Measurements from ENCODE around the gene SDC3. TPM values are rescaled to one million over a fixed set of nuclear protein-coding genes. Genes with fewer than 3 reads are reported as not detected.
"Not testable (repeated sequence)": the region's sequence is repeated elsewhere in the genome, so short reads cannot be mapped to it uniquely, and the experiment has no call there.

SDC3 gene, protein sequence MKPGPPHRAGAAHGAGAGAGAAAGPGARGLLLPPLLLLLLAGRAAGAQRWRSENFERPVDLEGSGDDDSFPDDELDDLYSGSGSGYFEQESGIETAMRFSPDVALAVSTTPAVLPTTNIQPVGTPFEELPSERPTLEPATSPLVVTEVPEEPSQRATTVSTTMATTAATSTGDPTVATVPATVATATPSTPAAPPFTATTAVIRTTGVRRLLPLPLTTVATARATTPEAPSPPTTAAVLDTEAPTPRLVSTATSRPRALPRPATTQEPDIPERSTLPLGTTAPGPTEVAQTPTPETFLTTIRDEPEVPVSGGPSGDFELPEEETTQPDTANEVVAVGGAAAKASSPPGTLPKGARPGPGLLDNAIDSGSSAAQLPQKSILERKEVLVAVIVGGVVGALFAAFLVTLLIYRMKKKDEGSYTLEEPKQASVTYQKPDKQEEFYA
- 33.0 and 39.8 TPM in 2 replicates for total RNA-seq (2014; rRNA removed)
- 45.9 TPM for polyA plus RNA-seq (2012)

DNA sequence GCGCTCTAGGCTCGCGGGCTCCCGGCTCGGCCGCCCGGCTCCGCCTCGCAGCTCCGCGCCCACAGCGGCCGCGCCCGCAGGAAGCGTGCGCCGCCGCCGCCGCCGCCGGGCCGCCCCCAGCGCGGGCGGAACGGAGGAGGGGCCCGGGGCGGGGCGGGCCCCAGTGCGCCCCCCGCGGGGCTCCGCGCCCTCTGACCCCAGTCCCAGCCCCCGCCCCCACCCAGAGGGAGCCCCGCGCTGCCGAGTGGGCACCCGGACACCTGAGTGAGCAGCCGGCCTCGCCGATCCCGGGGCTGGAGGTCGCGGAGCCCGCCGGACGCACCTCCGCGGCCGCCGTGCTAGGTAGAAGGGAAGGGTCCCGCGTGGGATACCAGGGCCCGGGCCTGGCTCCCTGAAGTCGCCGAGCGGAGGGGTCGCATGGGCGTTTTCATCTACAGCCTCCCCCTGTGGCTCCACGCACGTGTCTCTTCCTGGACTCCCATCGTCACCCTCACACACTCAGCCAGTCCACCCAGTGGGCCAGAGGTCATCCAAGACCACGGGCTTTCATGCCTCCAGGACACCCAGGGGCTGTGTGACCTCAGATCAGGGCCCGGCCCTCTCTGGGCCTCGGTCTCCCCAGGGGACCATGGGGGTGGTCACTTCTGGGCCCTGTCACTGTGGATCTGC, at the start of gene SDC3:
Gene SDC3, minus strand, starts transcription at position 63 of the 669 bp plus-strand sequence. CDS start 172 bp downstream, outside the sequence.
- DNase-seq (ENCODE audit: low read depth): no peak

DNA sequence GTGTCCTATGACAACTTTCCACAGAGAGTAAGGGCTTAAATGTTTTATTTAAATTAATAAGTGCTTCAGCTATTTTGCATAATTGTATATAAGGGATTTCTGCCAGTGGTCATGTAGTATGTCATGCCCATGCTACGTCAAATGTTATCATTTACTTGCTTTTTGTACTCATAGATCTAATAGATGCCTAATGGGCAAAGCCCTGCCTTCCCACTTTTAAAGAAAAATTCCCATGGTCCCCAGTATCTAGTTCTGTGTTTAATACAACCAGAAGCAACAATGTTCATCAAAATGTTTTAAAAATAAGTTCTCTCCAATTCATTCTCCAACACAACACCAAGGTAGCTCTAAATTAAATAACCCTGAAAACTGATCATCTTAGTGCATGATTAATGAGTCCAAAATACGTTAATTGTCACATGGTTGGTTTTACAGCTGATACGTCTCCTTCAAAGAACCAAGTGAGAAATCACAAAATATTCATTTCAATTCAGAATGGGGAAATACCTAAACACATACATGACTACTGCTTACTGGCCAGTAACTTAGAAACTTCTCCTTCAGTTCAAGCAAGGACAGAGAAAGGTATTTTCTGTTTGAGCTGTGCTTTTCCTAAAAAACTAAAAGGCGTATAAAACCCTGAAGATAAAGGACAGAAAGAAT, 49.1 kb upstream of the SDC3 start:
- no peak for DNase-seq (ENCODE audit: low read depth)

DNA sequence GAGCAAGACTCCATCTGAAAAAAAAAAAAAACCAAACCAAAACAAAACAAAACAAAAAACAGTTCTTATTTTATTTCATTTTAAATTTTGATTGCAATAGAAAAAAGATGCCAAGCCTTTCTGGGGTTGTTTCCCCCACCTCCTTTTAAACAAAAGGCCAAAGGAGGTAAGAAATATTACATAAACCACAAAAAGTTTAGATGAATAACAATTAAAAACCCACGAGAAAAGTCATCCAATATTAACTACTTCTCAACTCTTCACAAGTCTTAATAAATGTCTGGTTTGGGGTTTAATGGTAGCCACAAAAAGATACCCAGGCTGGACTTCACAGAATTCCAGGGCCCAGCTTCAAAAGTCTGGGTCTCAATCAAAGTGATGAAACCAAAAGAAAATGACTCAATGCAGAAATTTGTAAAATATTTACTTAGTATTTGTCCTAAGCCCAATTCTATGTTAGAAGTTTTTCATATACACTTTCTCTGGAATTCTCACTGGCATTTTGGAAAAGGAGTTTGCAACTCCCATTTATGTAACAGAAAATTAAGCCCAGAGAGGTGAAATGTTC, 47.0 kb upstream of the SDC3 start:
- peak; percentile 40 for DNase-seq (ENCODE audit: low read depth)

DNA sequence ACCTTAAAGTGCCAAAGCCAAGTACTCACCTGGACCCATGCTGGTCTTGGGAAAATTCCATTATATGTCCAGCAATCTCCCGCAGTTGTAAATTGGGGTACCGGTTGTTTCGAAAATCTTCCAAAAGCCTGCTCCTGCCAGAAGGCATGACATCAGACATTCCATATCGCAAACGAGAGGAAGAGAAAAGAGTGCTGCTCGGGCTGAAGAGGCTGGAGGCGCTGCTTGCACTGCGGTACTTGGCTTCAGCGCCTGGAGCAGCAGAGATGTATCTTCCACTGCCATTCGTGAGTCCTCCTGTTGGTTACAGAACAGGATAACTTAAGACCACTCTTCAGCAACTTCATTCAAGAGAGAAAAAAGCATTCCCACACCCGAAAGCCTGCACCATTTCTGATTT, 45.1 kb upstream of the SDC3 start:
- no peak for DNase-seq (ENCODE audit: low read depth)

DNA sequence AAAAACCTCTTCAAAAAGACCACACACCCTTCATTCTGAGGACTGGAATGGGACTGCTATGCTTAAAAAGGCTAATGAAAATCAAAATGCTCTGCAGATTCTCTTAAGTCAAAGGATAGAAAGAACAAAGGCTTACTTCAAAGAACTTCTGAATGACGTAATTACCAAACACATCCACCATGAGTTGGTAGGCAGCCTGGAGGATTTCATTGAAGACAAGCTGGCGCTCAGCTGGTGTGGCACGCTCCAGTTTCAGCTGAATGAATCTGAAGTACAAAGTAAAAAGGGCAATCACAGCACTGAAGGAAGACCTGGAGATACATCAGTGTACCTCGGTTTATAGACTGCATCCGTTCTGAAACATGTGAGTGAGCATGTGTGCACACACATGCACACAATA, 43.5 kb upstream of the SDC3 start:
- DNase-seq (ENCODE audit: low read depth): no peak

DNA sequence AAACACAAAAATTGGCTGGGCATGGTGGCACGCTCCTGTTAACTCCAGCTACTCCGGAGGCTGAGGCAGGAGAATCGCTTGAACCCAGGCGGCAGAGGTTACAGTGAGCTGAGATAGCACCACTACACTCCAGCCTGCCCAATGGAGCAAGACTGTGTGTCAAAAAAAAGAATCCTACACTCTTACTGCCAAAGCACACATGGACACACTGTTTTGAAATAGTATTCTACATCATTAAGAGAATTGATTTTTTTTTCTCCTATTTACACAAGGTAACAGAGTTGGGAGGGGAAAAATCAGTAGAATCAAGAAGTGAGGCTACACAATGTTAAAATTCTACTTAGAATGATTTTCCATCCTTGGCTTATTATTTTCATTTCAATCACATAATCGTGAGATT, 42.1 kb upstream of the SDC3 start:
- DNase-seq (ENCODE audit: low read depth): no peak

DNA sequence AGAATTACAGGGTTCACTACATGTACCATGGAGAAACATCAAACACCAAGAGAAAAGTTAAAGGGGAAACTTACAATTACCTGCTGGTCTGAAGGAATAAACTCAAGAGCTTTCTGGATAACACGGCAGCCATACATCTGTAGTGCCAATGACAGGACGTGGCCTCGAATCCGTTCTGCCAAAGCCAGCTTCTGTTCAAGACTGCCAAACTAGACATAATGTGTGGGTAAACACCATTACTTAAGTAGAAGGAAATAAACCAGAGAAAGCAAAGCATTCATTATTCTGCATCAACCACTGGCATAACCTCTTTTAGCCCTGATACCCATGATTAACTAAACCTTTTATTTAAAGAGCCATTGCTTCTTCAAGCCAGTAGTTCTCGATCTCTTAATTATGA, 41.5 kb upstream of the SDC3 start:
- no peak for DNase-seq (ENCODE audit: low read depth)

DNA sequence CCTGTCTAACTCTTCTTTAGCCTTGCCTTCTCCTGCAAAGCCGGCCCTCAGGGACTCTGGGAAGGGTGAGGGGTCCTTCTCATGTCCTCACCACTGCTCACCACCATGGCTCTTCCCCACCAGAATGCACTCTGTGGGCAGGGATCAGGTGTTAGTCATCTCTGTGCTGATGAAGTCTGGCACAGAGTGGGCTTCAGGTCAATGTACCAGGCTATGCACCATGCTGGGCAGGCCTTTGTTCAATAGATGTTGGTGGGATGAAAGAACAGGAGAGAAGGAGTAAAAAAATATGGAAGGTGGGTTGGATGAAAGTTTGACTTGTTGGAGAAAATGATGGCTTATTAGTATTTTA, 40.9 kb upstream of the SDC3 start:
- DNase-seq (ENCODE audit: low read depth): not testable (repeated sequence)

DNA sequence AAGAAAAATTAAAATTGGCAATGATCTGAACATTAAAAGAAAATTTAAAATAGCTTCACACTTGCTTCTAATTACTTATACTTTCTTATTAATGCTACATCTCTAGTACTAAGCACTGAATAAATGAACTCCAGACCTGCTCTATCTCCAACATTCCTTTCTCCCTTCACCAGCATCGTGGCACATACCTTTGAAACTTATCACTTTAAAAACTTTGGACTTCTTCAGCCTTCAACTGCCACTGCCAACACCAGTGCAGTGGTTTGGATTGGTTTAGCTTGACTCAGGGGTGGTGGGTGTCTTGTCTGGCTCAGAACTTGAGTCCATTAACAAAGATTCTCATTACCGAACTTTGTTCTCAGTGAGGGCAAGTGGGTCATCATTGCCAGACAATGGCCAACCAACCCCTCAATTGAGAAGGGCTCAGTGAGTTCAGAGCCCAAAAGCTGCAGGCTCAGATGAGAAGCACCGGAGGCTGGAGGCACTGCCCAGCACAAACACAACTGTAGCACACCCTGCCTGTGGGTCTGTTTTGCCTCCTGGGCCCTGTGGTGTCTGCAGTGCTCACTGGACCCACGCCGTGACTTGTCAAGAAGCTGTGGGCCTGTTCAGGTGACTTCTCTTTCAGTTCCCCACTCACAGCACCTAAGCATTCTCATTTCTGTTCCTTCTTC, 40.4 kb upstream of the SDC3 start:
- DNase-seq (ENCODE audit: low read depth): not testable (repeated sequence)

DNA sequence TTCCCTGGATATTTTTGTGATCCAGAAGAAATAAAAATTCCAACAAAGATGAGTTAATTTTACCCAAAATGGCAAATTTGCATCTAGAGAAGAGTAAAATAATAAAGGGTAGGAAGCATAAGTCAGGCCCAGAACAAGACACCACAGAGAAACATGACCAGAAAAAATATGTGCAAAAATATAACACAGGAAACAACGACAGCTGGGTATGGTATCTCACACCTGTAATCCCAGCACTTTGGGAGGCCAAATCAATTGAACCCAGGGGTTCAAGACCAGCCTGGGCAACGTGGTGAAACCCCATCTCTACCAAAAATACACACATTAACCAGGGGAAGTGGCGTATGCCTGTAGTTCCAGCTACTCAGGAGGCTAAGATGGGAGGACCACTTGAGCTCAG, 39.7 kb upstream of the SDC3 start:
- DNase-seq (ENCODE audit: low read depth): no peak

DNA sequence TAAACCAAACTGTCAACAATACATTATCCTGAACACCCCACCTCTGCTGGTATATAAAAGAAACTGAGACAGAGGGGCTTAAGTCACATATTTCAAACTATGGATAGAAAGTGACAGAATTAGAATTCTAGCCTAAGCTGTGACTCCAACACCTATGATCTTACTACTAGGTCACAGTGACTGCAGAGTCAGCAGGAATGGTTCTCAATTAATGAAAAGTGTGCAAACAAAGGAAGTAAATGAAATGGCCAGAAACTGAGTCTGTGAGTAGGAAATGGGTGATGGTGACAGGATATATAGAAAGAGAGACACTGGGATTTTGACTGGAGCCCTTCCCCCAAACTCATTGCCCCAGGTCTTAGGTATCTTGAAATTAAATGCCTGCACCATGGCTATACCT, 38.7 kb upstream of the SDC3 start:
- DNase-seq (ENCODE audit: low read depth): no peak

DNA sequence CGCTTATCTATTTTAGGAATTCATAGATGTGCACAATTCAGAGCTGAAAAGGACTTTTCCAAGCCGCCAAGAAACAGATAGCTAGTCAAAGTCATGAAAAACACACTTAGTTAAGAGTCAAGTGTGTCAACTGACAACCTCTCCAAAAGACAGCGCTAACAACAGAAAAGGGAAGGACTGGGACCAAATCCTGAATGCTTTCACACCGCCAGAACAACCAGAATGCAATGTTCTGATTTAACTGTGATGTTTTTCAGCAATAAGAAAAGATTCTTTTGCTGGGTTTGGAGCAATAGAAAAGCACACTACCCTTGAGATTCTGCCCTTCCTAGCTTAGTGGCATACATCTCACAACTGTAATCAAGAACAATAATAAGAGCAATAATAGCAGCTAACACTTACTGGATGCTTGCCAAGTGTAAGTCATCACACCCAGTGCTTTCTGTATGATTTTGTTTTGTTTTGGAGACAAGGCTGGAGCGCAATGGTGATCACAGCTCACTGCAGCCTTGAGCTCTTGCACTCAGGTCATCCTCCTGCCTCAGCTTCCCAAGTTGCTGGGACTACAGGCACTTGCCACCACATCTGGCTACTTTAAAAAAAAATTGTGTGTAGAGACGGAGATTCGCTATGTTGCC, 33.9 kb upstream of the SDC3 start:
- DNase-seq (ENCODE audit: low read depth): peak; percentile 18

DNA sequence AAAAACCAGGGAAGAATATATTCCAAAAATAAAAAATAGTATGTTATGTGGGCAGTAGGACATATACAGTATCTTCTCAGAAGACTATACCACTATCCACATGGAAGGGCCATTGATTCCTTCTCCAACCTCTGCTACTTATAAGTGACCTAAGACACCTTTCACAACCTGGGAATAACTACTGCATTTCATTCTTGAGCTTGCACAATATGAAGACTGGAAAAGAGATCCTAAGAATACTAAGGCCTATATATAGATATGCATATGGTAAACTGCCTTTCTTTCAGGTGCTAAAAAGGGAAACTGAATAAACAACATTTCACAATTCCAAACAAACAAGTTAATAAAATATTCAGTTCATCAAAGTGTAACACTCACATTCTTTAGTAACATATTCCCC, 32.0 kb upstream of the SDC3 start:
- DNase-seq (ENCODE audit: low read depth): no peak

DNA sequence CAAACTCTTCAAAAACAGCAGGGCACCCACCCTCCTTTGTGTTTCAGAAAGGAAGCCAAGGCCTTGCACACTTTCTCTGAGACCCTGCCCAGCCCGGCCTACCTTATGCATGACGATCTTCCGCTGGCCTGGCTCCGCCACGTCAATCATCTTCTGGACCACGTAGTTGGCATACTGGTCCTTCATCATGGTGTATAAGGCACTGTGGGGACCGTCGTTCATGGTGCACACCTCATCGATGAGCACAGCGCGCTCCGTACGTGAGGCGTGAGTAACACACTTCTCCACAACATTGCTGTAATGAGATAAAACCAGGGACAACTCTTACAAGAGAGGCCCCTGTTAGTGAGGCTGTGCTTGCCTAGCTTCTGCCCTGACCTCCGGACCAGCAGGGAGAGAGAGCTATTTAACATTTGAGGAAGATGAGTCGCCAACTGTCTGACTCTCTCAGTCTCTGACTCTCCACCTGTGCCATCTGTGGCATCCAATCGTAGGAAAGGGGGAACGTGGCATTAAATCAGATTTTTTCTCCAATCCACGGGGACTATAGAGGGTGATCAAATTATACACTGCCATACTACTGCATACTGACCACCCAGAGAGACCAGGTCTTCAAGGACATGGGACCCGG, 28.1 kb upstream of the SDC3 start:
- DNase-seq (ENCODE audit: low read depth): peak; percentile 18

DNA sequence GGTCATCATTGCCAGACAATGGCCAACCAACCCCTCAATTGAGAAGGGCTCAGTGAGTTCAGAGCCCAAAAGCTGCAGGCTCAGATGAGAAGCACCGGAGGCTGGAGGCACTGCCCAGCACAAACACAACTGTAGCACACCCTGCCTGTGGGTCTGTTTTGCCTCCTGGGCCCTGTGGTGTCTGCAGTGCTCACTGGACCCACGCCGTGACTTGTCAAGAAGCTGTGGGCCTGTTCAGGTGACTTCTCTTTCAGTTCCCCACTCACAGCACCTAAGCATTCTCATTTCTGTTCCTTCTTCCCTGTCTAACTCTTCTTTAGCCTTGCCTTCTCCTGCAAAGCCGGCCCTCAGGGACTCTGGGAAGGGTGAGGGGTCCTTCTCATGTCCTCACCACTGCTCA, 27.2 kb upstream of the SDC3 start:
- not testable (repeated sequence) for DNase-seq (ENCODE audit: low read depth)

DNA sequence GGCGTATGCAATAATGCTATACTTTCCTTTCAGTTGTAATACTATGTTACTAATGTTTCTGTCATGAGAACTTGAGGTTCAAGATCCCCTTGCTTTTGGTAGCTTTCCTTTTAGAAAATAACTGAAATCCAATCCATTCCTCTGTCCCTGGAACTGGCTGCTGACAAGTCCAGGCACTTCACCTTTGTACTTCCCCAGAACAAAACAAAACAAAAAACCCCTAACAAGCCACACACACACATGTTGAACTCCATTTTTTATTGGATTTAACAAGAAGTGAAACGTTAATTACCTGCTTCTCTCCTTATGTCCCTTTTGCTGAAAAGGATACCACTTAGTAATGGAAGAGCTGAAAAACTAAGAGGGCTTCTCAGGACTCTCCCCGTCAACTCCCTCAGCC, 26.1 kb upstream of the SDC3 start:
- no peak for DNase-seq (ENCODE audit: low read depth)

DNA sequence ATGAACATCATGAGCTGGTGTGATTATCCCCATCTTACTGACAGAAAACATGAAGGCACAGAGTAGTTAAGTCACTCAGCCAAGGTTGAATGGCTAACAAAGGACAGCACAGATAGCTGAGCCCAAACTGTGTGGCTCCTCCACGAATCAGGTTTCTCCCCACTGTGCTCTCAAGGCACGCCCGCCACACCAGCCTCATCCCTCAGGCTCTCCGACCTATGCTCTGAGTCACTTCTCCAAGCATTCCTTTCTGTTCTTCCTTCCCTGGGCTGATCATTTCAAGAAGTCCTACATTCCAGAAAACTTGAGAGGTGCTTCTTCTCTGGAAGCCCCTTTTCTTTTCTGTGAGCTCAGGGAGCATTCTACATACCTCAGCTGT, 25.3 kb upstream of the SDC3 start:
- DNase-seq (ENCODE audit: low read depth): peak; percentile 42

DNA sequence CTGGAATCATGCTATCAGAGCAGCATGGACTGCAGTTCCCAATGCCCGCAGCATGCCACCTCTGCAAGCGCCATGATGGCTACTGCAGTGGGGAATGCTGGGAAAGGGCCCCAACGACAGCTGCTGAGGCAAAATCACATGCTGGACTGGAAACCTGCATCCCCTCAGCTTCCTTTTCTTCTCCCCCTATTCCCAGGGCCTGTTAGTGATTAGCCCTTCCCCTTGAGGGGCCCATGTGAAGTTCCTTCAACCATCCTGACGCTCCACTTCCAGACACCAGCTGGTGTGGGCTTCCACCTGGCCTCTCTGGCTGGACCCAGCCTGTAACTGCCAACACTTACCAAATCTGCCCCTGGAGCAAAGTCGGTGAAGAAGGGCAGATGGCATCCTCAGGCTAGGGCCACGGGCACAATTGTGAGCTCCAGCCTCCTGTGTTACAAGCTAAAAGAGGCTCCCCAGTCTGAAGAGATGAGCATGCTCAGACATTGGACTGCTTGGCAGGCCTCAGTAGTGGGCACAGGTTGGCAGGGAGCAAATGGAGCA, 22.1 kb upstream of the SDC3 start:
- DNase-seq (ENCODE audit: low read depth): no peak

DNA sequence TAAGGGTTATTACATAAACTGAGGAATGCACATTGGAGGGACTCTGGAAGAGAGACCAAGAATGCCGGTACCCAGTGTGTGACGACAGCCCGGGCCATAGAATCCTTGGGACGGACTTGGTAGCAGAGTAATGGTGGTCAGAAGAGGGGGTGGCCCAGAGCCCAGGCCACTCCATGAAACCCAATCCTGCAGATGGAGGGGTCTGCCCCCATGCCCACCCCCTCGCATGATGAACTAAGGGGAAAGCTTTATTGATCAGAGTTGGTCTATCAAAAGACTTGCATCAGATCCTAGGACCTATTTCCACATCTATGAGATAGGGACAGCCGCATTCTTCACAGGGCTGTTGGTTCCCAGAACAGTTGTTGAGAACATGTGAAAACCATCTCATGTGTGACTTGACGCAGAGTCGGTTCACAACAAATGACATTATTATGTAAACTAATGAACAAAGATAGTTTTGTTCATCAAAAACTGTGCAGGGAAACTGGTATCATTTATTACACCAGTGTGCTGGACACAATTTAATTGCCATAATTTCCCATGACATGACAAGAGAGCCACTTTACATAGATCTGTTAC, 21.5 kb upstream of the SDC3 start:
- DNase-seq (ENCODE audit: low read depth): no peak

Measured in LHCN-M2 (cell line).